Measurements from ENCODE around the gene MYH9. TPM values are rescaled to one million over a fixed set of nuclear protein-coding genes. Genes with fewer than 3 reads are reported as not detected.
"Not testable (repeated sequence)": the region's sequence is repeated elsewhere in the genome, so short reads cannot be mapped to it uniquely, and the experiment has no call there.

Gene MYH9
- polyA plus RNA-seq, 1 experiment = 338 TPM

DNA sequence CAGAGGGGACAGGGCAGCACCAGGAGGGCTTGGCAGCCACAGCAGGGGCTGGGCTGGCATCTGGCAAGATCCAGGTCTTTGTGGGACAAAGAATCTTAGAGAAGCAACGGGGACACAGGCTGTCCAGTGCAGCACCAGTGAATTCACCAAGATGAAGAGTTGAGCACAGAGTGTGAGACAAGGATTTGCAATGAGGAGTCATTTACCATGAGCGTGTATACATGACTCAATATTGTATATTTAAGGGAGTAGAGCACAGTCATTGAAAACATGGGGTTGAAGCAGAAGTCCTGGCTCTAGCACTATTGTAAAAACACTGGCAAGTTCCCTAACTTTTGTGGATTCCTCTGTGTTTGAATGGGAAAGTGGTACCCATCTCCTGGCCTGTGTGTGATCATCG, 131.3 kb downstream of the MYH9 start:
- no peak overlapping the region for H3K27ac ChIP-seq (ENCODE audit: low read depth, low read length)
- POLR2A ChIA-PET = no interaction called here
- no peaks in the 10 kb centered on the region for H3K9me3 ChIP-seq (ENCODE audit: control insufficient read depth, insufficient read depth, low read length)
- TF ChIP-seq, protein P1, sequence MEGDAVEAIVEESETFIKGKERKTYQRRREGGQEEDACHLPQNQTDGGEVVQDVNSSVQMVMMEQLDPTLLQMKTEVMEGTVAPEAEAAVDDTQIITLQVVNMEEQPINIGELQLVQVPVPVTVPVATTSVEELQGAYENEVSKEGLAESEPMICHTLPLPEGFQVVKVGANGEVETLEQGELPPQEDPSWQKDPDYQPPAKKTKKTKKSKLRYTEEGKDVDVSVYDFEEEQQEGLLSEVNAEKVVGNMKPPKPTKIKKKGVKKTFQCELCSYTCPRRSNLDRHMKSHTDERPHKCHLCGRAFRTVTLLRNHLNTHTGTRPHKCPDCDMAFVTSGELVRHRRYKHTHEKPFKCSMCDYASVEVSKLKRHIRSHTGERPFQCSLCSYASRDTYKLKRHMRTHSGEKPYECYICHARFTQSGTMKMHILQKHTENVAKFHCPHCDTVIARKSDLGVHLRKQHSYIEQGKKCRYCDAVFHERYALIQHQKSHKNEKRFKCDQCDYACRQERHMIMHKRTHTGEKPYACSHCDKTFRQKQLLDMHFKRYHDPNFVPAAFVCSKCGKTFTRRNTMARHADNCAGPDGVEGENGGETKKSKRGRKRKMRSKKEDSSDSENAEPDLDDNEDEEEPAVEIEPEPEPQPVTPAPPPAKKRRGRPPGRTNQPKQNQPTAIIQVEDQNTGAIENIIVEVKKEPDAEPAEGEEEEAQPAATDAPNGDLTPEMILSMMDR (IDR thresholded peaks at IDR 0.05; ENCODE audit: low read depth, low read length) = no peak
- no peaks in the 10 kb centered on the region for H3K27me3 ChIP-seq (ENCODE audit: control insufficient read depth, insufficient read depth, low read length)
- CTCF ChIA-PET = no interaction called here
- H3K4me3 ChIP-seq (ENCODE audit: low read depth, low read length) = no peak overlapping the region
- DNase-seq (ENCODE audit: low read depth, low spot score) = no peak

DNA sequence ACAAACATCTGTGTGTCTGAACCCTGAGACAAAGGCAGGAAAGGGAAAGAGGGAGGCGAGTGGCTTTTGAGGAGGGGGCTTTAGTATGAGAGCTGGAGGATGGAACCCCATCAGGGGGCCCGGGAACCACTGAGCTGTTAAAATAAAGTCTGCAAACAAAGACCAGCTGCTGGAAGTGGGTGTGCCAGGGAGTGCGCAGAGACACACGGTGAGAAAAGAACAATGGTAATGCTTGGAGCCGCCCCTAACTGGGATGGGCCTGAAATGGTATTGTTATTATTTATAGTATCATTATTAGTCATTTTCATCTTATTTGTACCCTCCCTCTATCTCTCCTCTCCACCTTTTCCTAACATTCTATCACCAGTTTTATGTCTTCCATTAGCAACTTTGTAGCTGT, 132.2 kb downstream of the MYH9 start:
- H3K27me3 ChIP-seq (ENCODE audit: control insufficient read depth, insufficient read depth, low read length); CTCF ChIA-PET; H3K27ac ChIP-seq (ENCODE audit: low read depth, low read length); H3K4me3 ChIP-seq (ENCODE audit: low read depth, low read length); POLR2A ChIA-PET; DNase-seq (ENCODE audit: low read depth, low spot score); H3K9me3 ChIP-seq (ENCODE audit: control insufficient read depth, insufficient read depth, low read length): not testable (repeated sequence)

DNA sequence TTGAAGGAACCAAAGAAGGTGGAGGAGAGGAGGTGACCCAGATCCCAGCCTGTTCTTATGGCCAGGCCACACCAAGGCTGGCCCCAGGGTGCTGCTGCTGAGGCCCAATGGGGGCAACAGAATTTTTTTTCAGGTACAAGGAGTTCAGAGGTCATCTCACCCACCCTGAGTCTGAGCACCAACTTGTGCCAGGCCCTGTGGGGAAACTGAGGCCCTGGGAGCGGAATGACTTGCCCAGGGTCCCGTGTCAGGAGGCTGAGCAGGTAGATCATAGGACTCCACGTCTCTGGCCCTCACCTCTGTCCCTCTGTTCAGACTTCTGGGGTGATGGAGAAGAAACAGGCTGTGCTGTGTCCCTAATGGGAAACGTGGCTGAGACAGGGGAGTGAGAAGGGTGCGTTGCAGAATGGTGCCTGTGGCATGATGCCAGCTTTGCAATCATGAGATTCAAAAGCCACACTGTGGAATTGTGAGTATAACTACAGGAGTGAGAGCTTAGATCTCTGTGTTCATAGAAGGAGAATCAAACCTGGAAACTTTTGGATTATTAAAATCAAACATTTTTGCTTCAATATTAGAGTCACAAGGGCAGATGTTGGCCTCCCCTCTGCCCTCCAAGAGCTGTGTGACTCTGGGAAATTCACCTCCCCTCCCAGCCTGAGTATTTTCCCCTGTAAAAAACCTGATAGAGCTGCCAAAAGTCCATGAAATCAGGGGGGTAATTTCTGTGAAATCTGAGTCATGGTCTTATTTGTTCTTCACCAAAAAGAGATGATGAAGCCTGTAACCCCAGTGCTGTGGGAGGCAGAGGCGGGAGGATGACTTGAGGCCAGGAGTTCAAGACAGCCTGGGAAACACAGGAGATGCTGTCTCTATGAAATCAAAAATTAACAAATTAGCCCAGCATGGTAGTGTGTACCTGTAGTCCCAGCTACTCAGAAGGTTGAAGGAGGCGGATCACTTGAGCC, 134.0 kb downstream of the MYH9 start:
- no peak for DNase-seq (ENCODE audit: low read depth, low spot score)
- Histone ChIP-seq H3K27ac (ENCODE audit: low read depth, low read length) (peak overlapping the region; percentile 11), H3K27me3 (ENCODE audit: control insufficient read depth, insufficient read depth, low read length) (no peaks in the 10 kb centered on the region), H3K9me3 (ENCODE audit: control insufficient read depth, insufficient read depth, low read length) (peaks cover 2% of the 10 kb centered on the region), H3K4me3 (ENCODE audit: low read depth, low read length) (no peak overlapping the region)
- ChIA-PET CTCF (interaction anchor here (1.7 kb wide), 1 partner anchor 15 kb away, joined by 9 read pairs; the partner anchor contains the start of gene APOL2), POLR2A (interaction anchor here (1.2 kb wide), 1 partner anchor 15 kb away, joined by 5 read pairs; the partner anchor contains the start of gene APOL2)
- TF ChIP-seq, protein P1 (IDR thresholded peaks at IDR 0.05; ENCODE audit: low read depth, low read length) = no peak

DNA sequence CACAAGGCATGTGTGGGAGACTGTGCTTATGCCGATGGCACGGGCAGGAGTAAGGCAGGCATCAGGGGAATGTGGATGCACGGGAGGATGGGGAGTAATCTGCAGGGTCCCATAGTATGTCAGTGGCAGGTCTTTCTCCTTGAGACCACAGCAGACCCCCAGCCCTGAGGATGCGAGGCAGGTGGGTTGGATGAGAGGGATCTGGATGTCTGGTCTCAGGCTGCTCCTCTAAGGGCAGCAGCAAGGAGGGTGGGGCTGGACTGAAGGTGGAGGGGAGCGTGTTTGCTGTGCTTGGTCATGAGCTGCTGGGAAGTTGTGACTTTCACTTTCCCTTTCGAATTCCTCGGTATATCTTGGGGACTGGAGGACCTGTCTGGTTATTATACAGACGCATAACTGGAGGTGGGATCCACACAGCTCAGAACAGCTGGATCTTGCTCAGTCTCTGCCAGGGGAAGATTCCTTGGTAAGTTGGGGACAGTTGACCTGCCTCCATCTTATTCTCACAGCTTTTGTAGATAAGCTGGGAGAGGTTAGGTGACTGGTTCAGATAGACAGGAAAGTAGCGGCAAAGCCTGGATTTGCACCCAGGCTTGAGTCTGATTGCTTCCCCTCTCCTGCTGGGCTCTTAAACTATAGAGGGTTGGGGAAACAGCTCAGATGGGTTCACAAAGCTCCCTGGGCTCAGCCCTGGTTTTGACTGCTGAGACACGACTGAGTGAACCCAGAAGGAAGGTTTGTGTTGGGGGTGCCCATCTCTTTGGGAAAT, 134.8 kb downstream of the MYH9 start, which contains the start of gene APOL1:
TSS of gene APOL1 (plus strand) at position 380 of the 769 bp plus-strand sequence. CDS start 1,823 bp downstream, outside the sequence.
- Histone ChIP-seq H3K27me3 (ENCODE audit: control insufficient read depth, insufficient read depth, low read length) (no peaks in the 10 kb centered on the region), H3K27ac (ENCODE audit: low read depth, low read length) (peak within 1 kb of the TSS; percentile 11), H3K9me3 (ENCODE audit: control insufficient read depth, insufficient read depth, low read length) (peaks cover 2% of the 10 kb centered on the region), H3K4me3 (ENCODE audit: low read depth, low read length) (peak within 1 kb of the TSS; percentile 38)
- CTCF ChIA-PET = interaction anchor here (1.7 kb wide), 1 partner anchor 14 kb away, joined by 9 read pairs; the partner anchor contains the start of gene APOL2
- POLR2A ChIA-PET = interaction anchor here (1.2 kb wide), 1 partner anchor 14 kb away, joined by 5 read pairs; the partner anchor contains the start of gene APOL2
- TF ChIP-seq, protein P1 (IDR thresholded peaks at IDR 0.05; ENCODE audit: low read depth, low read length) = no peak
- no peak for DNase-seq (ENCODE audit: low read depth, low spot score)

DNA sequence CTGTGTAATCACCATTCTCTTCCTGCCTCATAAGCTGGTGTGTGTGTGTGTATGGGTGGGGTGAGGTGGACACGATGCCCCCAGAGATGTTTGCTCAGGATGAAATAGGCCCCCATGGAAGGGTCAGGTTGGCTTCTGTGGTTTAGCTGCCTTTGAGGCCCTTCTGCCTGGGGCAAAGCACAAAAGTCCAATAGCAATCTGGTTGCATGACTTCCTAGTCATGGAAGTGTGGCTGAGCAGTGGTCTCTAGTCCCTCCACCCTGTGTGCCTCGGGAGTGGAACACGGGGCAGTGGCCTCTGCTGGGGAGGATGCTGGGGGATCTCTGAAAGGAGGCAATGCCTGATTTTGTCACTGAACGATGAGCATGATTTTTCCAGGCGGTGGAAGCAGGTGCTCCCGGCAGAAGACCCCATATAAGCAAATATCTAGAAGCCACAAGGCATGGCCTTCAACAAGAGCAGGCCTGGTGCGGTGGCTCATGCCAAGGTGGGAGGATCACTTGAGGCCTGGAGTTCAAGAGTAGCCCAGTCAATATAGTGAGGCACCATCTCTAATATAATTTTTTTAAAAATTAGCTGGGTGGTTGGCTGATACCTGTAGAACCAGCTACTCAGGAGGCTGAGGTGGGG, 135.7 kb downstream of the MYH9 start:
- H3K27me3 ChIP-seq (ENCODE audit: control insufficient read depth, insufficient read depth, low read length); H3K27ac ChIP-seq (ENCODE audit: low read depth, low read length); H3K9me3 ChIP-seq (ENCODE audit: control insufficient read depth, insufficient read depth, low read length); POLR2A ChIA-PET; DNase-seq (ENCODE audit: low read depth, low spot score); H3K4me3 ChIP-seq (ENCODE audit: low read depth, low read length): not testable (repeated sequence)
- CTCF ChIA-PET = interaction anchor here (0.5 kb wide), 1 partner anchor 34 kb away, joined by 5 read pairs; no protein-coding TSS in a partner anchor

DNA sequence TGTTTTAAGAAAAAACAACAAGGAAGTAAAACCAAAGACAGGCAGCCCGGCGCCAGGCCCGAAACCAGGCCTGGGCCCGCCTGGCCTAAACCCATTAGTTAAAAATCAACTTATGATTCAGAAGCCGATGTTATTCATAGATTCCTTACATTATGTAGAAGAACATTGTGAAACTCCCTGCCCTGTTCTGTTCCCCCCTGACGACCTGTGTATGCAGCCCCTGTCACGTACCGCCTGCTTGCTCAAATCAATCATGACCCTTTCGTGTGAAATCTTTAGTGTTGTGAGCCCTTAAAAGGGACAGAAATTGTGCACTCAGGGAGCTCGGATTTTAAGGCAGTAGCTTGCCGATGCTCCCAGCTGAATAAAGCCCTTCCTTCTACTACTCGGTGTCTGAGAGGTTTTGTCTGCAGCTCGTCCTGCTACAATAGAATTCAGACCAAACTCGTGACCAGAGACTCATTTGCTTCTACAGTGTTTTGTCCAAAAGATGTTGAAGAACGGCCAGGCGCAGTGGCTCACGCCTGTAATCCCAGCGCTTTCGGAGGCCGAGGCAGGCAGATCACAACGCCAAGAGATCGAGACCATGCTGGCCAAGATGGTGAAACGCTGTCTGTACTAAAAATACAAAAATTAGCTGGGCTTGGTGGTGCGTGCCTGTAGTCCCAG, 137.3 kb downstream of the MYH9 start:
- H3K9me3 ChIP-seq (ENCODE audit: control insufficient read depth, insufficient read depth, low read length); DNase-seq (ENCODE audit: low read depth, low spot score); H3K27me3 ChIP-seq (ENCODE audit: control insufficient read depth, insufficient read depth, low read length); H3K4me3 ChIP-seq (ENCODE audit: low read depth, low read length); H3K27ac ChIP-seq (ENCODE audit: low read depth, low read length): not testable (repeated sequence)
- POLR2A ChIA-PET = interaction anchor here (0.6 kb wide), 1 partner anchor 90 kb away, joined by 3 read pairs; the partner anchor contains the start of gene APOL3
- CTCF ChIA-PET = interaction anchor here (1.2 to 3.2 kb wide), 2 partner anchors 11 to 36 kb away, joined by 3 to 16 read pairs; partner anchors contain the start of gene APOL2

Measured in AG04450 (cell line).